ENCODE measurements around the gene EIF4EBP2.

GRCh38 chr10:70445718-70446657 is 42.0 kb downstream of the EIF4EBP2 start:
- TF ChIP-seq CTCF (IDR thresholded peaks at IDR 0.05; ENCODE audit: low read depth, low read length, missing input control) (no peak), MAX (IDR thresholded peaks at IDR 0.05) (no peak), RAD21 (IDR thresholded peaks at IDR 0.05) (no peak), GABPA (IDR thresholded peaks at IDR 0.05 in 1 of 2, conservative IDR thresholded peaks at IDR 0.05 in 1 of 2) (no peak), SP1 (IDR thresholded peaks at IDR 0.05) (no peak), ATF3 (IDR thresholded peaks at IDR 0.05) (no peak), FOXA2 (IDR thresholded peaks at IDR 0.05) (no peak), YY1 (IDR thresholded peaks at IDR 0.05) (no peak), JUND (IDR thresholded peaks at IDR 0.05) (no peak)
